Type B pancreatic cell (in vitro differentiated cells): ENCODE results near the gene DDIAS. TPM values are rescaled to one million over a fixed set of nuclear protein-coding genes. Genes with fewer than 3 reads are reported as not detected.
A peak's percentile ranks its signal among the peaks of the same experiment; 100 is the strongest.
"Not testable (repeated sequence)": the region's sequence is repeated elsewhere in the genome, so short reads cannot be mapped to it uniquely, and the experiment has no call there.

Source experiments
- DNase-seq: peaks from one replicate; pipeline ENCODE4 v3.0.0; 2021; ENCODE audit warnings: mixed read lengths; ENCODE audit not compliant: unreplicated experiment; ENCODE audit errors: extremely low spot score
- H3K27ac Mint-ChIP-seq: 2 replicates; pipeline ENCODE4 v1.8.0; 2021; ENCODE audit warnings: mild to moderate bottlenecking, mixed read lengths
- H3K27me3 Mint-ChIP-seq: 2 replicates; pipeline ENCODE4 v1.8.0; 2021; ENCODE audit warnings: mixed read lengths
- H3K36me3 Mint-ChIP-seq: 2 replicates; pipeline ENCODE4 v1.8.0; 2021; ENCODE audit warnings: mixed read lengths
- H3K4me1 Mint-ChIP-seq: one replicate; pipeline ENCODE4 v1.8.0; 2021; ENCODE audit warnings: mixed read lengths; ENCODE audit not compliant: unreplicated experiment
- H3K4me3 Mint-ChIP-seq: 2 replicates; pipeline ENCODE4 v1.8.0; 2021; ENCODE audit warnings: mild to moderate bottlenecking, mixed read lengths
- H3K9me3 Mint-ChIP-seq: 2 replicates; pipeline ENCODE4 v1.8.0; 2021; ENCODE audit warnings: mixed read lengths
- CTCF ChIP-seq: fragments of 200-600 bp; sonication (generic); conservative IDR thresholded peaks from 2 replicates; pipeline ENCODE4 v1.5.0; 2021; ENCODE audit warnings: antibody characterized with exemption, mild to moderate bottlenecking
- total RNA-seq: library from RNA; stranded (reverse); gene quantifications from 2 replicates; pipeline ENCODE4 v1.2.1, GENCODE V29; 2021; ENCODE audit warnings: low replicate concordance

DDIAS gene
- total RNA-seq, 1 donor from 2014 or later, result 7.6 TPM

- Mint-ChIP-seq H3K9me3 (no peaks in the 10 kb centered on the region), H3K27me3 (no peaks in the 10 kb centered on the region), H3K36me3 (peaks cover 11% of the 10 kb centered on the region), H3K27ac (no peak overlapping the region), H3K4me1 (peaks cover 5% of the 10 kb centered on the region), H3K4me3 (no peak overlapping the region)
- no peak for DNase-seq
- no peak for TF ChIP-seq CTCF
Measured at GRCh38 chr11:82909015-82909640, 7.6 kb downstream of the DDIAS start.

DNA sequence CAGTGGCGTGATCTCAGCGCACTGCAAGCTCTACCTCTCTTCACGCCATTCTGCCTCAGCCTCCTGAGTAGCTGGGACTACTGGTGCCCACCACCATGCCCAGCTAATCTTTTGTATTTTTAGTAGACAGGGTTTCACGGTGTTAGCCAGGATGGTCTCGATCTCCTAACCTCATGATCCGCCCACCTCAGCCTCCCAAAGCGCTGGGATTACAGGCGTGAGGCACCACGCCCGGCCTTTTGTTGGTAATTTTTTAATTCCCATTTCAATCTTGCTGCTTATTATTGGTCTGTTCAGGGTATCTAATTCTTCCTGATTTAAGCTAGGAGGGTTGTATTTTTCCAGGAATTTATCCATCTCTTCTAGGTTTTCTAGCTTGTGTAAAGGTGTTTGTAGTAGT lies 18.2 kb downstream of the DDIAS start:
- not testable (repeated sequence) for H3K4me1 Mint-ChIP-seq, H3K27me3 Mint-ChIP-seq, H3K9me3 Mint-ChIP-seq, H3K4me3 Mint-ChIP-seq, DNase-seq
- Mint-ChIP-seq H3K27ac (peak overlapping the region; percentile 42), H3K36me3 (peaks cover 17% of the 10 kb centered on the region)

- not testable (repeated sequence) for DNase-seq, H3K4me1 Mint-ChIP-seq, H3K27me3 Mint-ChIP-seq, H3K9me3 Mint-ChIP-seq, H3K4me3 Mint-ChIP-seq
- Mint-ChIP-seq H3K36me3 (peaks cover 17% of the 10 kb centered on the region), H3K27ac (peak overlapping the region; percentile 42)
Measured at GRCh38 chr11:82920227-82920626, 18.7 kb downstream of the DDIAS start.

DNA sequence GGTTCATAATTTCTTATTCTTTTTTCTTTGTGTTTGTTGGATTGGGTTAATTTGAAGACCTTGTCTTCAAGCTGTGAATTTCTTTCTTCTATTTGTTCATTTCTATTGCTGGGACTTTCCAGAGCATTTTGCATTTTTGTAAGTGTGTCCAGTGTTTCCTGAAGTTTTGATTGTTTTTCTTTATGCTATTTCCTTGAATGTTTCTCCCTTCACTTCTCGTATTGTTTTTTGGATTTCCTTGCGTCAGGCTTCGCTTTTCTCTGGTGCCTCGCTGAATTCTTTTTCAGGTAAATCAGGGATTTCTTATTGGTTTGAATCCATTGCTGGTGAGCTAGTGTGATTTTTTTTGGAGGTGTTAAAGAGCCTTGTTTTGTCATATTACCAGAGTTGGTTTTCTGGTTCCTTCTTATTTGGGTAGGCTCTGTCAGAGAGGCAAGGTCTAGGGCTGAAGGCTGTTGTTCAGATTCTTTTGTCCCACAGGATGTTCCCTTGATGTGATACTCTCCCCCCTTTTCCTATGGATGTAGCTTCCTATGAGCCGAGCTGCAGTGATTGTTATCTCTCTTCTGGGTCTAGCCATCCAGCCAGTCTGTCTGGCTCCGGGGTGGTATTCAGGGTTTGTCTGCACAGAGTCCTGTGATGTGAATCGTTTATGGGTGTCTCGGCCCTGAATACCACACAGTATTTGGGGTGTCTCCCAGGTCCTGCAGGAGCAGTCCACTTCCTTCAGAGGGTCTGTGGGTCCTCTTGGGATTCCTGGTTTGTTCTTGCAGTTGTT lies 21.0 kb downstream of the DDIAS start:
- H3K27ac Mint-ChIP-seq, result peak overlapping the region; percentile 27
- peaks cover 15% of the 10 kb centered on the region for H3K36me3 Mint-ChIP-seq
- not testable (repeated sequence) for H3K4me1 Mint-ChIP-seq, H3K27me3 Mint-ChIP-seq, H3K4me3 Mint-ChIP-seq, H3K9me3 Mint-ChIP-seq, DNase-seq

DNA sequence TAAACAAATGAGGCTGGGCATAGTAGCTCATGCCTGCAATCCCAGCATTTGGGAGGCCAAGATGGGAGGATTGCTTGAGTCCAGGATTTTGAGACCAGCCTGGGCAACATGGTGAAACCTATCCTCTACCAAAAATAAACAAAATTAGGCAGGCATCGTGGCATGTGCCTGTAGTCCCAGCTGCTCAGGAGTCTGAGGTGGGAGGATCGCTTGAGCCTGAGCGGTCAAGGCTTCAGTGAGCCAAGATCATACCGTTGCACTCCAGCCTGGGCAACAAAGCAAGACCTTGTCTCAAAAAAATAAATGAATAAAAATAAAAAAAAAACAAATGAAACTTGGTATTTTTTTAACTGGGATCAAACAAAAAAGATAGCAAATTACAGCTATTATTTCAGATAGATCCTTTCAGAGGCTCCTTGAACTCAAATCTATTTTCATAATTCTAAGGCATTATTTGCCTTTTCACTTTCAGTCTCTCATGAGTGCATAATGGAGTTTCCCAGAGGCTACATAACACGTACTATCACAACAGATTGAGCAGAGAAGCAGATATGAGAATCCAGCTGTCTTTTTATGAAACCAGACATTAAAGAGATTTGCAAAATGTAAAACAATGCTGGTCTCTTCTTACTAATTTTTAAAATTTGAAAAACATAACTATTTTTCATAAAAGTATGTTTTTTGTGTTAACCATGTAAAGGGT lies 23.1 kb downstream of the DDIAS start:
- H3K27me3 Mint-ChIP-seq, result no peaks in the 10 kb centered on the region
- peaks cover 10% of the 10 kb centered on the region for H3K36me3 Mint-ChIP-seq
- no peak for TF ChIP-seq CTCF
- no peak overlapping the region for H3K4me3 Mint-ChIP-seq
- H3K27ac Mint-ChIP-seq, result no peak overlapping the region
- H3K9me3 Mint-ChIP-seq, result no peaks in the 10 kb centered on the region
- H3K4me1 Mint-ChIP-seq, result no peaks in the 10 kb centered on the region
- DNase-seq, result no peak

DNA sequence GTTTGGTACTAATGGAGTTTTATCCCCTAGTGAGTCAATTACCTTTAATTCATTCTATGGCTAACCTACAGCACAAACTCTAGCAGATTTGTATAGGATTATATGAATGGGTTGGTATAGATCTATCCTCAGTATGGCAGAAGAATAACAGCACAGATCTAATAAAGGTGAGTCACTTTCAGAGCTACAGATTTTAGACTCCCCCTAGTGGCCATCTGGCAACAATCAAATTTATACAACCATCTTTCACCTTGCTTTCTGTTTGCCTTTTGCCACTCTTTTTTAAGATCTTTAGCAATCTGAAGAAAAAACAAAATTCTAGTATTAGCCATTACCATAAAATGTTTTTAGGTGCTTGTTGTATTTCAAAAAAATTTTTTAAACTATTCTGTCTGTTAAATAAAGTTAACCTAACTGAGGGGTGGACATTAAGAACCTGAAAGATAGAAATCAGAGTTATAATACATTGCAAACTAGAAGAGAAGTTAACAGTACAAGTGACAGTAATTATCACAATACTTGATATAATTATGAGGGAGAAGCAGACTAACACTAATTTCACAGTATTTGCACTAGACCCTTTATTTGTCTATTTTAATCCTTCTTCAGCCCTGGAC lies 25.8 kb downstream of the DDIAS start:
- no peaks in the 10 kb centered on the region for H3K4me1 Mint-ChIP-seq
- no peaks in the 10 kb centered on the region for H3K36me3 Mint-ChIP-seq
- H3K27me3 Mint-ChIP-seq, result no peaks in the 10 kb centered on the region
- no peaks in the 10 kb centered on the region for H3K9me3 Mint-ChIP-seq
- H3K27ac Mint-ChIP-seq, result no peak overlapping the region
- no peak for DNase-seq
- no peak overlapping the region for H3K4me3 Mint-ChIP-seq
- TF ChIP-seq CTCF, result peak; percentile 89
